HepG2 (cell line): ENCODE measurements around the gene ACE.

ENCODE experiments used
- EP300 ChIP-seq, 3 experiments: sonication (generic) in 1 of 3; formaldehyde crosslinking in 1 of 3; IDR thresholded peaks; 2 replicates each; pipeline versions ENCODE4 v1.5.1 to v1.6.1; 2011 to 2020; ENCODE audit warnings: low read depth in 2 of 3, low read length in 2 of 3, borderline replicate concordance in 1 of 3, improper control_type of control experiment in 1 of 3, mild to moderate bottlenecking in 1 of 3, missing genetic modification reagents in 1 of 3, moderate library complexity in 1 of 3
- EZH2 ChIP-seq: conservative IDR thresholded peaks from 2 replicates; pipeline ENCODE4 v1.6.1; 2012; ENCODE audit warnings: mild to moderate bottlenecking, low read depth, low read length, moderate library complexity
- MATR3 ChIP-seq: sonication (generic); formaldehyde crosslinking; IDR thresholded peaks from 2 replicates; pipeline ENCODE4 v1.4.0; 2020; ENCODE audit warnings: missing genetic modification reagents
- NPAS2 ChIP-seq: sonication (generic); formaldehyde crosslinking; IDR thresholded peaks from 2 replicates; pipeline ENCODE4 v1.8.0; 2022; ENCODE audit warnings: mild to moderate bottlenecking, missing genetic modification reagents, borderline replicate concordance
- YY1 ChIP-seq: IDR thresholded peaks from 2 replicates; pipeline ENCODE4 v1.6.1; 2011; ENCODE audit warnings: low read length, low read depth, moderate library complexity, mild to moderate bottlenecking; ENCODE audit not compliant: insufficient read depth, insufficient replicate concordance
- ZMYM4 ChIP-seq: sonication (generic); formaldehyde crosslinking; IDR thresholded peaks from 2 replicates; pipeline ENCODE4 v1.8.1; 2023; ENCODE audit warnings: mild to moderate bottlenecking, missing genetic modification reagents
- ZNF121 ChIP-seq: sonication (generic); formaldehyde crosslinking; IDR thresholded peaks from 2 replicates; pipeline ENCODE4 v1.5.0; 2020; ENCODE audit warnings: mild to moderate bottlenecking, missing genetic modification reagents
- ZNF263 ChIP-seq: sonication (generic); formaldehyde crosslinking; IDR thresholded peaks from 2 replicates; pipeline ENCODE4 v1.4.0; 2020; ENCODE audit warnings: missing genetic modification reagents
- TF ChIP-seq, protein P1 (sequence below): conservative IDR thresholded peaks from 2 replicates; pipeline ENCODE4 v1.6.1; 2018; ENCODE audit warnings: missing genetic modification reagents

DNA sequence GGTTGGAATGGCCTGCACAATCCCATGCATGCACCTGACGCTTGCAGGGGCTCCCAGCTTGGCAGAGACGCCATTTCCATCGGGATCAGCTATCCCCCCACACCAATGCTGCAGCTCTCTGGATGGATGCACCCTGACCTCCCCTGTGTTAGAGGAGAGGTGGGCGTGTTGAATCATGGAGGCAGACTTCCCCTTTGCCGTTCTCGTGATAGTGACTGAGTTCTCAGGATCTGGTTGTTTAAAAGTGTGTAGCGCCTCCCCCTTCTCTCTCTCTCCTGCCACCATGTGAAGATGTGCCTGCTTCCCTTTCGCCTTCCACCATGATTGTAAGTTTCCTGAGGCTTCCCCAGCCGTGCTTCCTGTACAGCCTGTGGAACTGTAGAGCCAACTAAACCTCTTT lies 28.5 kb downstream of the ACE start:
- TF ChIP-seq ZNF263 (CRISPR knock-in tag) (no peak), NPAS2 (CRISPR knock-in tag) (no peak), EZH2 (no peak), ZMYM4 (CRISPR knock-in tag) (no peak), EP300 (IDR thresholded peaks at IDR 0.05; ENCODE audit: low read depth in 2 of 2, low read length in 2 of 2) (no peak), EP300 (CRISPR knock-in tag; IDR thresholded peaks at IDR 0.05; ENCODE audit: borderline replicate concordance) (no peak), YY1 (no peak), MATR3 (CRISPR knock-in tag) (no peak), ZNF121 (CRISPR knock-in tag) (no peak)
- TF ChIP-seq, protein P1, sequence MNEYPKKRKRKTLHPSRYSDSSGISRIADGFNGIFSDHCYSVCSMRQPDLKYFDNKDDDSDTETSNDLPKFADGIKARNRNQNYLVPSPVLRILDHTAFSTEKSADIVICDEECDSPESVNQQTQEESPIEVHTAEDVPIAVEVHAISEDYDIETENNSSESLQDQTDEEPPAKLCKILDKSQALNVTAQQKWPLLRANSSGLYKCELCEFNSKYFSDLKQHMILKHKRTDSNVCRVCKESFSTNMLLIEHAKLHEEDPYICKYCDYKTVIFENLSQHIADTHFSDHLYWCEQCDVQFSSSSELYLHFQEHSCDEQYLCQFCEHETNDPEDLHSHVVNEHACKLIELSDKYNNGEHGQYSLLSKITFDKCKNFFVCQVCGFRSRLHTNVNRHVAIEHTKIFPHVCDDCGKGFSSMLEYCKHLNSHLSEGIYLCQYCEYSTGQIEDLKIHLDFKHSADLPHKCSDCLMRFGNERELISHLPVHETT (CRISPR knock-in tag), result no peak
